Activated CD4-positive, alpha-beta memory T cell treated with anti-CD3 and anti-CD28 coated beads, Interleukin-2, amount 10 ng/mL, durations not matched to agents 7 days and 5 days (primary cell): ENCODE results near the gene GMEB2. TPM values are rescaled to one million over a fixed set of nuclear protein-coding genes. Genes with fewer than 3 reads are reported as not detected.

Source experiments
- CTCF ChIA-PET: fragments of 350-600 bp; sonication (Branson Sonifier 250); formaldehyde crosslinking; loops from one replicate; lab custom pipeline; 2021; ENCODE audit warnings: antibody characterized with exemption, inconsistent platforms; lab: Charles Lee
- POLR2A ChIA-PET: fragments of 350-600 bp; sonication (Branson Sonifier 250); formaldehyde crosslinking; loops from one replicate; lab custom pipeline; 2021; ENCODE audit warnings: antibody characterized with exemption; lab: Charles Lee
- DNase-seq: peaks from one replicate; pipeline ENCODE4 v3.0.0-alpha.2; 2020
- H3K27ac Mint-ChIP-seq: one replicate; pipeline ENCODE4 v1.8.0; 2021; ENCODE audit warnings: mild to moderate bottlenecking, mixed read lengths
- H3K27me3 Mint-ChIP-seq: one replicate; pipeline ENCODE4 v1.8.0; 2021; ENCODE audit warnings: mixed read lengths
- H3K36me3 Mint-ChIP-seq: one replicate; pipeline ENCODE4 v1.8.0; 2021; ENCODE audit warnings: low read depth, mixed read lengths
- H3K4me1 Mint-ChIP-seq: one replicate; pipeline ENCODE4 v1.8.0; 2021; ENCODE audit warnings: mixed read lengths
- H3K4me3 Mint-ChIP-seq: one replicate; pipeline ENCODE4 v1.8.0; 2021; ENCODE audit warnings: mild to moderate bottlenecking, mixed read lengths
- H3K9me3 Mint-ChIP-seq: one replicate; pipeline ENCODE4 v1.8.0; 2021; ENCODE audit warnings: mixed read lengths
- total RNA-seq, 2 experiments: library from RNA; stranded (reverse); gene quantifications; one replicate each; pipeline ENCODE4 v1.2.3, GENCODE V29; 2021

GMEB2 gene
- total RNA-seq, 2 experiments from 2014 or later = 17.9 to 18.5 TPM

GRCh38 chr20:63549679-63550282, 77.1 kb downstream of the GMEB2 start:
- no peak overlapping the region for H3K4me3 Mint-ChIP-seq
- no peaks in the 10 kb centered on the region for H3K36me3 Mint-ChIP-seq
- ChIA-PET CTCF (interaction anchor here (1.9 kb wide), 1 partner anchor 12 kb away, joined by 9 read pairs; the partner anchor contains the start of gene PTK6), POLR2A (no interaction called here)
- DNase-seq = no peak
- H3K27me3 Mint-ChIP-seq = peaks cover 35% of the 10 kb centered on the region
- H3K9me3 Mint-ChIP-seq = no peaks in the 10 kb centered on the region
- H3K4me1 Mint-ChIP-seq = peaks cover 17% of the 10 kb centered on the region
- H3K27ac Mint-ChIP-seq = no peak overlapping the region

GRCh38 chr20:63549019-63549418, 77.9 kb downstream of the GMEB2 start:
- H3K36me3 Mint-ChIP-seq = no peaks in the 10 kb centered on the region
- no peak for DNase-seq
- no peaks in the 10 kb centered on the region for H3K9me3 Mint-ChIP-seq
- POLR2A ChIA-PET = no interaction called here
- no peak overlapping the region for H3K27ac Mint-ChIP-seq
- no peak overlapping the region for H3K4me3 Mint-ChIP-seq
- CTCF ChIA-PET = interaction anchor here (1.9 kb wide), 1 partner anchor 11 kb away, joined by 9 read pairs; the partner anchor contains the start of gene PTK6
- H3K27me3 Mint-ChIP-seq = peaks cover 35% of the 10 kb centered on the region
- peaks cover 17% of the 10 kb centered on the region for H3K4me1 Mint-ChIP-seq

GRCh38 chr20:63548542-63548941, 78.4 kb downstream of the GMEB2 start:
- Mint-ChIP-seq H3K4me1 (peaks cover 17% of the 10 kb centered on the region), H3K27ac (no peak overlapping the region), H3K27me3 (peaks cover 39% of the 10 kb centered on the region), H3K36me3 (no peaks in the 10 kb centered on the region), H3K4me3 (no peak overlapping the region), H3K9me3 (no peaks in the 10 kb centered on the region)
- ChIA-PET CTCF (interaction anchor here (1.9 kb wide), 1 partner anchor 11 kb away, joined by 9 read pairs; the partner anchor contains the start of gene PTK6), POLR2A (no interaction called here)
- DNase-seq = no peak

DNA sequence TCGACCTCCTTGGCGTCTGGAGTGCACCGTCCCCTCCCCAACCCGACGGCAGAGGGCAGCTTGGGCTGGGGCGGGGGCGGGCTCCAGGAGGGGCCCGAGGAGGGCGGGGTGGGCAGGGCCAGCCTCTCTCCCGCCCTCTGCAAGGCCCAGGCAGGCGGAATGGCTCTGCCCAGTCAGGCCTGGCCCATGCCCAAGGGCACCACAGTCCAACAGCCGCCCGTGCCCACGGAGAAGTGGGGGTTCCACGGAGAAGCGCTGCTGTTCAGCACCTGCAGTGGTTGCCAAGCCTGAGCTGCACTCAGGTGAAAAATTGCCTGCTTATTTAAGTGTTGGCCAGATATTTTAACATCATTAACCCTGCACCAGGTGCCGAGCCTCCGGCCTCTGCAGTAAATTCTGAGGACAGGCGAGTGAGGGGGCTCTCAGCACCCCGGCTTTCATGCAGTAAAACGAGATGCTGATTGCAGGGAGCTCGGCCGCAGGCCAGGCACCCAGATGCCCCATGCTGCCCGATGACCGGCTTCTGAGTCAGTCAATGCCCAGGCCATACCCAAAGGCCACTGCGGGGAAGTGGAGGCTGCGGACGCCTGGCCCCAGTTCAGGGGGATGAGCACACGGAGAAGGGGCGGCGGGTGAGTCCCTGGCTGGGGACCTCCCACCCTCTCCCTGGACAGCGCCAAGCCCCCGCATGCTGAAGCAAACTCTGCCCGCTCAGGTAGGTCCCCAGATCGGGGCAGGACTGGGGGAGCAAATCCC, 79.0 kb downstream of the GMEB2 start, which contains the start of gene SRMS:
Gene SRMS (minus strand): TSS at position 25 of the 756 bp plus-strand sequence. CDS start 286 bp downstream, outside the sequence.
- peaks cover 14% of the 10 kb centered on the region for H3K4me1 Mint-ChIP-seq
- H3K4me3 Mint-ChIP-seq = no peak within 1 kb of the TSS
- peaks cover 40% of the 10 kb centered on the region for H3K27me3 Mint-ChIP-seq
- H3K36me3 Mint-ChIP-seq = no peaks in the 10 kb centered on the region
- ChIA-PET CTCF (no interaction called here), POLR2A (interaction anchor here (1.2 kb wide), 1 partner anchor 10 kb away, joined by 5 read pairs; no protein-coding TSS in a partner anchor)
- H3K27ac Mint-ChIP-seq = no peak within 1 kb of the TSS
- H3K9me3 Mint-ChIP-seq = no peaks in the 10 kb centered on the region
- DNase-seq = no peak

DNA sequence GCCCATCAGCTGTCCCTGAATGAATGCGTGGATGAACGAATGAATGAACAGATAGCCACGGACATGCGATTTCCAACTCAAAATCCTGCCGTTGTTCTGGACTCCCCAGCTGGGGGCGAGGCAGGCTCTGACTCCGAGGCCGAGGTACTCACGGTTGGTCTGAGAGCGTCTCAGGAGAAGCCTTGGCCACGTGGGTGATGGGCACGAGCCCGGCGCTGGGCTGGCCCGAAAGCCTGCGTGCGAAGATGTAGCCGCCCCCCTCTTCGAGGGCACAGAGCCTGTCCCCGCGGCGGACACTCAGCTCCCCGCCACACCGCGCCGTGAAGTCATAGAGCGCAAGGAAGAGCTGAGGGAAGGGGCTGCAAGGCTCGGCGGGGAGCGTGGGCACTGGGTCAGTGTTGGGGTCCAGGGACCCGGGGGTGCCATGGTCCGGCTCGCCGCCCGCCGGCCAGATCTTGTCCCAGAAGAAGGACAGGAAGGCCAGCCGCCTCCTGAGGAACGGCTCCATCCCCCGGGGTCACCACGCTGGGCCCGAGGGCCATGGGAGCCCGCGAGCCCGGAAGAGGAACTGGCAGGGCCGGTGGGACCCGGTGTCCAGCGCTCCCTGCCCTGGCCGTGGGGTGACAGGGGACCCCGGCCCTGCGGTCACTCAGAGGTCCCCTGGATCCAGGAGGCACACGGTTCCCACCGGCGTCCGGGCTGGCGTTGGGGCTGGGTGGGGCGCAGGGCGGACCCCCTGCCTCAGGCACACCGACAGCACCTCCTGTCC, 79.8 kb downstream of the GMEB2 start:
- no peaks in the 10 kb centered on the region for H3K36me3 Mint-ChIP-seq
- no peak overlapping the region for H3K27ac Mint-ChIP-seq
- no peak overlapping the region for H3K4me3 Mint-ChIP-seq
- H3K9me3 Mint-ChIP-seq = no peaks in the 10 kb centered on the region
- H3K27me3 Mint-ChIP-seq = peaks cover 37% of the 10 kb centered on the region
- CTCF ChIA-PET = no interaction called here
- H3K4me1 Mint-ChIP-seq = peaks cover 8% of the 10 kb centered on the region
- POLR2A ChIA-PET = interaction anchor here (1.2 kb wide), 1 partner anchor 9 kb away, joined by 5 read pairs; no protein-coding TSS in a partner anchor
- no peak for DNase-seq

- Mint-ChIP-seq H3K36me3 (no peaks in the 10 kb centered on the region), H3K27ac (no peak overlapping the region), H3K4me1 (peaks cover 6% of the 10 kb centered on the region), H3K4me3 (no peak overlapping the region), H3K9me3 (no peaks in the 10 kb centered on the region), H3K27me3 (peaks cover 37% of the 10 kb centered on the region)
- POLR2A ChIA-PET = interaction anchor here (1.2 to 1.3 kb wide), 2 partner anchors 8 to 9 kb away, joined by 4 to 5 read pairs; partner anchors contain the start of gene PTK6
- no peak for DNase-seq
- CTCF ChIA-PET = no interaction called here
Observed at GRCh38 chr20:63546256-63546955, 80.5 kb downstream of the GMEB2 start.

- Mint-ChIP-seq H3K36me3 (no peaks in the 10 kb centered on the region), H3K4me3 (no peak overlapping the region), H3K27ac (no peak overlapping the region), H3K27me3 (peaks cover 34% of the 10 kb centered on the region), H3K9me3 (no peaks in the 10 kb centered on the region), H3K4me1 (peaks cover 5% of the 10 kb centered on the region)
- DNase-seq = no peak
- ChIA-PET CTCF (no interaction called here), POLR2A (interaction anchor here (1.3 kb wide), 1 partner anchor 8 kb away, joined by 4 read pairs; the partner anchor contains the start of gene PTK6)
Observed at GRCh38 chr20:63545814-63546213, 81.1 kb downstream of the GMEB2 start.

DNA sequence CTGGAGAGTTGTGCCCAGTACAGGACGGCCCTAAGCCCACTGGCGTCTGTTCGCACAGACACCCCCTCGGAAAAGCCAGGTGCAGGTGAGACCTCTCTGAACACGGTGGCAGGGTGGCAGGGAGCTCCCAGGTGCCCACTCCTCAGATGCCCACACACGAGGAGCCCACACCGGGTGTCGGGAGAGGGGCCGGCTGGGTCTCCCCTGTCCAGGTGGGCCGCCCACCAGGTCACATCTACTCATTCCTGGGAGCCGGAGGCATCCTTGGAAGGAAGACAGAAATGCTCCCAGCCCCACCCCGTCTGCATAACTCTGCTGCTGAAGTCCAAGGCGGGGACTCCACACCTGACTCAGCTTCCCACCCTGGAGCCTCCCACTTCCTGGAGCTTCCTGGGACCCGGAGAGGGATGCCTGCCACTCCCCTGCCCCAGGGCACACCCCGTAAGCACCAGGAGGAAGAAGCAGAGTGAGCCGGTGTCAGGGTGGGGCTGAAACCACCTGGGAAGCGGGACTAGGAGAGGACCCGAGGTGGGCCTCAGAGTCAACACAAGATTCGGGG, 81.9 kb downstream of the GMEB2 start:
- Mint-ChIP-seq H3K27ac (no peak overlapping the region), H3K36me3 (no peaks in the 10 kb centered on the region), H3K4me3 (no peak overlapping the region), H3K27me3 (peaks cover 31% of the 10 kb centered on the region), H3K9me3 (no peaks in the 10 kb centered on the region), H3K4me1 (peaks cover 5% of the 10 kb centered on the region)
- ChIA-PET POLR2A (interaction anchor here (1.2 to 2.3 kb wide), 4 partner anchors 7 to 29 kb away, joined by 3 to 6 read pairs (median 5); partner anchors contain the start of genes HELZ2, PPDPF and PTK6), CTCF (no interaction called here)
- no peak for DNase-seq

DNA sequence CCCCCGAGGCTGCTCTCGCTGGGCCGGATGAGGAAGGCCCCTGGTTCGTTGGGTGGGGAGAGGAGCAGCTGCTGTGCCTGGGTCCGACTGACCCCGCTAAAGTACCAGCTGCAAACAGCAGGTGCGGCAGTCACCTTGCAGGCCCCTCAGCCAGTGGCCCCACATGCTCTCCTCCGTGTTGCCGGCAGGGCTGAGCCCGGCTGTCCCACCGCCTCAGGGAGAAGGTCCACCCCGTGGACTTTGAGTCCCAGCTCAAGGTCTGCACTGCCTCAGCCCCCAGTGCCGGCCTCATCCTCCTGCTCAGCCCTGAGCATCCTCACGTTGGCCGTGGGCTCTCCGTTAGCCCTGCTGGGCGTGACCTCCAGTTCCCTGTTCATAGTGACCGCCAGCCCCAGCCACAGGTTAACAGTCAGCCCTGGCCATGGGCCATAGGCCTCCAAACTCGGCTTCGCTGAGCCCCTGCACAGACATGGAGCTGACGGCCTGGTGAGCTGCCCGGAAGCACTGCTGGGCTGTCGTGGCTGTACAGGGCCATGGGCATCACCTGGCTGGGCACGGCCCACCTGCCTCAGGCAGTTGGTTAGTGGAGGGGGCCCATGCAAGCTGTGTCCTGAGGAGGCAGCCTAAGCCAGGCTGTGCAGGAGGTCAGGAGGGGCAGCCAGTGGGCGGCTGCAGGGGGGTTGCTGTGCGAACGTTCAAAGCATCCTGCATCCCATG, 82.5 kb downstream of the GMEB2 start:
- no peak for DNase-seq
- ChIA-PET POLR2A (interaction anchor here (0.8 to 2.3 kb wide), 4 partner anchors 8 to 29 kb away, joined by 3 to 6 read pairs (median 5); partner anchors contain the start of genes HELZ2 and PPDPF), CTCF (no interaction called here)
- Mint-ChIP-seq H3K27me3 (peaks cover 25% of the 10 kb centered on the region), H3K4me1 (peaks cover 5% of the 10 kb centered on the region), H3K27ac (no peak overlapping the region), H3K4me3 (no peak overlapping the region), H3K36me3 (no peaks in the 10 kb centered on the region), H3K9me3 (no peaks in the 10 kb centered on the region)

DNA sequence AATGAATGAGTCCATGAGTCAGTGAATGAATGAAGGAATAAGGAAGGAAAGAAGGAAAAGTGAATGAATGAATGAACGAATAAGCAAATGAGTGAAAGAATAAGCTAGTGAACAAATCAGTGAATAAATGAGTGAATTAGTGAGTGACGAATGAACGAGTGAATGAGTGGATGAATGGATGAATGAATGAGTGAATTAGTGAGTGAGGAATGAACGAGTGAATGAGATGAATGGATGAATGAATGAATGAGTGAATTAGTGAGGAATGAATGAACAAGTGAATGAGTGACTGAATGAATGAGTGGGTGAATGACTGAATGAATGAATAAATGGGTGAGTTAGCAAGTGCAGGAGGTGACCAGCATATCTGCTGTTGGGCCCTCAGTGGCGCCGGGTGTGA, 83.2 kb downstream of the GMEB2 start:
- H3K4me3 Mint-ChIP-seq = no peak overlapping the region
- no peak overlapping the region for H3K27ac Mint-ChIP-seq
- no peaks in the 10 kb centered on the region for H3K36me3 Mint-ChIP-seq
- peaks cover 7% of the 10 kb centered on the region for H3K4me1 Mint-ChIP-seq
- peaks cover 22% of the 10 kb centered on the region for H3K27me3 Mint-ChIP-seq
- DNase-seq = no peak
- ChIA-PET CTCF (no interaction called here), POLR2A (interaction anchor here (0.8 to 2.3 kb wide), 3 partner anchors 9 to 30 kb away, joined by 4 to 6 read pairs (median 6); partner anchors contain the start of genes HELZ2 and PPDPF)
- no peaks in the 10 kb centered on the region for H3K9me3 Mint-ChIP-seq

- Mint-ChIP-seq H3K27me3 (peaks cover 19% of the 10 kb centered on the region), H3K9me3 (no peaks in the 10 kb centered on the region), H3K4me3 (no peak overlapping the region), H3K36me3 (no peaks in the 10 kb centered on the region), H3K27ac (no peak overlapping the region), H3K4me1 (peaks cover 12% of the 10 kb centered on the region)
- DNase-seq = no peak
- POLR2A ChIA-PET = interaction anchor here (0.8 to 2.3 kb wide), 3 partner anchors 9 to 30 kb away, joined by 4 to 6 read pairs (median 6); partner anchors contain the start of genes HELZ2 and PPDPF
- CTCF ChIA-PET = no interaction called here
Observed at GRCh38 chr20:63543131-63543530, 83.8 kb downstream of the GMEB2 start.
